ENCODE data around the gene RUNX1.

RUNX1 gene

GRCh38 chr21:35045542-35046262 lies 3.4 kb downstream of the RUNX1 start:
- no peak for TF ChIP-seq CTCF (IDR thresholded peaks at IDR 0.05; ENCODE audit: low read length, missing control alignments)
- H3K4me3 ChIP-seq (replicated peaks; ENCODE audit: low read depth, low read length) = no peak overlapping the region
- DNase-seq (ENCODE audit: low read depth) = no peak

- DNase-seq (ENCODE audit: low read depth) = no peak
- no peak for TF ChIP-seq CTCF (IDR thresholded peaks at IDR 0.05; ENCODE audit: low read length, missing control alignments)
- no peak overlapping the region for H3K4me3 ChIP-seq (replicated peaks; ENCODE audit: low read depth, low read length)
Observed at GRCh38 chr21:35044770-35045541, 4.1 kb downstream of the RUNX1 start.

GRCh38 chr21:35044128-35044527 lies 5.0 kb downstream of the RUNX1 start:
- H3K4me3 ChIP-seq (replicated peaks; ENCODE audit: low read depth, low read length) = no peak overlapping the region
- DNase-seq (ENCODE audit: low read depth) = no peak
- TF ChIP-seq CTCF (IDR thresholded peaks at IDR 0.05; ENCODE audit: low read length, missing control alignments) = no peak

- no peak overlapping the region for H3K4me3 ChIP-seq (replicated peaks; ENCODE audit: low read depth, low read length)
- TF ChIP-seq CTCF (IDR thresholded peaks at IDR 0.05; ENCODE audit: low read length, missing control alignments) = no peak
- no peak for DNase-seq (ENCODE audit: low read depth)
Observed at GRCh38 chr21:35043549-35043948, 5.6 kb downstream of the RUNX1 start.

- TF ChIP-seq CTCF (IDR thresholded peaks at IDR 0.05; ENCODE audit: low read length, missing control alignments) = no peak
- DNase-seq (ENCODE audit: low read depth) = no peak
- no peak overlapping the region for H3K4me3 ChIP-seq (replicated peaks; ENCODE audit: low read depth, low read length)
Observed at GRCh38 chr21:35042836-35043235, 6.3 kb downstream of the RUNX1 start.

GRCh38 chr21:35041881-35042280 lies 7.2 kb downstream of the RUNX1 start:
- TF ChIP-seq CTCF (IDR thresholded peaks at IDR 0.05; ENCODE audit: low read length, missing control alignments) = no peak
- DNase-seq (ENCODE audit: low read depth) = no peak
- H3K4me3 ChIP-seq (replicated peaks; ENCODE audit: low read depth, low read length) = no peak overlapping the region

All from fibroblast of pulmonary artery (primary cell).